ENCODE measurements around the gene LRRC75A. TPM values are rescaled to one million over a fixed set of nuclear protein-coding genes. Genes with fewer than 3 reads are reported as not detected.
A peak's percentile ranks its signal among the peaks of the same experiment; 100 is the strongest.

Gene LRRC75A
- total and polyA plus RNA-seq, 2 of the 13 experiments (the other 11 are each of a cell fraction or from before 2014, with no cell fraction given), result 0.03 TPM; not detected in 1

- in situ Hi-C loops (cut with HindIII; ENCODE audit: extremely low pct_ligation_motif_present, low pct_unique_long_range_greater_than_20kb) (no loop called here), intact Hi-C loops (cut with micrococcal nuclease; ENCODE audit: unreplicated experiment) (loop anchor here (5.0 kb wide), 1 partner anchor 34 kb away; no protein-coding TSS in a partner anchor)
- no peak for FAIRE-seq
- WGBS (ENCODE audit: low lambda C conversion rate), result 92% methylated on average over 2 of the region's 28 CpGs
- Histone ChIP-seq H3K27me3 (ENCODE audit: control insufficient read depth in 1 of 2, insufficient read depth in 2 of 2, low read length in 2 of 2) (peaks cover 19 to 75% of the 10 kb centered on the region in 2 experiments; a peak in 3 of 5 replicates), H4K20me1 (ENCODE audit: insufficient read depth, low read length) (no peaks in the 10 kb centered on the region), H3K27ac (ENCODE audit: extremely low read length, insufficient read depth, low read length) (no peak overlapping the region), H3K79me2 (ENCODE audit: insufficient read depth, low read length) (no peaks in the 10 kb centered on the region), H3K9ac (ENCODE audit: insufficient read depth, low read depth, low read length) (no peak overlapping the region), H3K4me3 (replicated peaks in 1 of 3; ENCODE audit: insufficient read depth in 1 of 3, low read depth in 2 of 3, low read length in 3 of 3) (peak overlapping the region in 2 of 3 experiments; percentile 44 to 67; a peak in 3 of 6 replicates), H3K4me2 (ENCODE audit: low read depth, low read length) (peak overlapping the region; percentile 42; the same call in 1 of the 2 replicates), H3K36me3 (replicated peaks in 1 of 2; ENCODE audit: control insufficient read depth in 1 of 2, insufficient read depth in 2 of 2, low read length in 2 of 2) (no peaks in the 10 kb centered on the region), H3K9me3 (ENCODE audit: low read length) (no peaks in the 10 kb centered on the region), H2AFZ (ENCODE audit: low read length) (no peak overlapping the region), H3K4me1 (ENCODE audit: insufficient read depth, low read length) (peaks cover 24% of the 10 kb centered on the region)
- ATAC-seq, result peak; percentile 14; the same call in 2 of the 3 replicates
- no peak for DNase-seq (ENCODE audit: low spot score)
- TF ChIP-seq MYC (CRISPR knock-in tag; IDR thresholded peaks at IDR 0.05; ENCODE audit: borderline replicate concordance), result 0 out of 2 replicates have a peak, but pooled peaks have one; percentile 27
- no peak for TF ChIP-seq ZNF547 (CRISPR knock-in tag; IDR thresholded peaks at IDR 0.05)
- 0 out of 2 replicates have a peak, but pooled peaks have one; percentile 43 for TF ChIP-seq ZNF800 (CRISPR knock-in tag; IDR thresholded peaks at IDR 0.05)
- ChIA-PET POLR2A (no interaction called here), CTCF (ENCODE audit: low intra/inter-chr PET ratio, low total read pairs) (no interaction called here)
- no TSS peak for BruUV-seq (replicated peaks)
Observed at GRCh38 chr17:16491131-16491702, 776 bp downstream of the LRRC75A start.

GRCh38 chr17:16489431-16489830 lies 2.6 kb downstream of the LRRC75A start:
- POLR2A ChIA-PET, result no interaction called here
- TF ChIP-seq SP4 (CRISPR knock-in tag; IDR thresholded peaks at IDR 0.05) (no peak), KDM5A (IDR thresholded peaks at IDR 0.05; ENCODE audit: borderline replicate concordance, low read length) (no peak), ZNF543 (CRISPR knock-in tag; IDR thresholded peaks at IDR 0.05) (no peak), MLX (CRISPR knock-in tag; IDR thresholded peaks at IDR 0.05) (no peak), CHD4 (IDR thresholded peaks at IDR 0.05; ENCODE audit: borderline replicate concordance, low read length) (no peak), HDAC2 (CRISPR knock-in tag; IDR thresholded peaks at IDR 0.05) (no peak), SP5 (CRISPR knock-in tag; IDR thresholded peaks at IDR 0.05; ENCODE audit: borderline replicate concordance, low read depth) (no peak), THAP8 (CRISPR knock-in tag; IDR thresholded peaks at IDR 0.05; ENCODE audit: borderline replicate concordance) (no peak), RNF219 (CRISPR knock-in tag; IDR thresholded peaks at IDR 0.05) (no peak), SP2 (CRISPR knock-in tag; IDR thresholded peaks at IDR 0.05) (no peak)

More at GRCh38 chr17:16489431-16489830, 2.6 kb downstream of the LRRC75A start:
- H4K20me1 ChIP-seq (ENCODE audit: insufficient read depth, low read length), result no peaks in the 10 kb centered on the region
- DNase-seq (ENCODE audit: low spot score) (no peak), ATAC-seq (no peak), FAIRE-seq (no peak)
- H2AFZ ChIP-seq (ENCODE audit: low read length), result no peak overlapping the region
- CTCF ChIA-PET (ENCODE audit: low intra/inter-chr PET ratio, low total read pairs), result no interaction called here
- H3K27me3 ChIP-seq (ENCODE audit: control insufficient read depth in 1 of 2, insufficient read depth in 2 of 2, low read length in 2 of 2), result peaks cover 22 to 76% of the 10 kb centered on the region in 2 experiments; a peak in 4 of 5 replicates
- WGBS (ENCODE audit: low lambda C conversion rate), result no CpG with 5 or more reads among the region's 3 CpGs
- H3K9ac ChIP-seq (ENCODE audit: insufficient read depth, low read depth, low read length), result no peak overlapping the region
- no peaks in the 10 kb centered on the region for H3K79me2 ChIP-seq (ENCODE audit: insufficient read depth, low read length)
- in situ Hi-C loops (cut with HindIII; ENCODE audit: extremely low pct_ligation_motif_present, low pct_unique_long_range_greater_than_20kb), result no loop called here
- H3K4me2 ChIP-seq (ENCODE audit: low read depth, low read length), result no peak overlapping the region
- intact Hi-C loops (cut with micrococcal nuclease; ENCODE audit: unreplicated experiment), result no loop called here
- no peaks in the 10 kb centered on the region for H3K36me3 ChIP-seq (replicated peaks in 1 of 2; ENCODE audit: control insufficient read depth in 1 of 2, insufficient read depth in 2 of 2, low read length in 2 of 2)
- H3K9me3 ChIP-seq (ENCODE audit: low read length), result no peaks in the 10 kb centered on the region
- H3K4me1 ChIP-seq (ENCODE audit: insufficient read depth, low read length), result peaks cover 14% of the 10 kb centered on the region
- no peak overlapping the region for H3K27ac ChIP-seq (ENCODE audit: extremely low read length, insufficient read depth, low read length)
- BruUV-seq (replicated peaks), result no TSS peak
- no peak overlapping the region for H3K4me3 ChIP-seq (replicated peaks in 1 of 3; ENCODE audit: insufficient read depth in 1 of 3, low read depth in 2 of 3, low read length in 3 of 3)
